Gastroesophageal sphincter (tissue), 3 donors: ENCODE data around the gene LRRC4B.

Source experiments
- EP300 ChIP-seq: sonication (generic); formaldehyde crosslinking; IDR thresholded peaks from one replicate; pipeline ENCODE4 v1.6.1; 2017; ENCODE audit warnings: antibody characterized with exemption, mild to moderate bottlenecking
- POLR2A ChIP-seq, 2 donors: fragments of 450-650 bp; IDR thresholded peaks; one replicate each; pipeline ENCODE4 v1.6.1; 2017; ENCODE audit warnings: antibody characterized with exemption in 2 of 2, mild to moderate bottlenecking in 2 of 2, moderate library complexity in 1 of 2
- POLR2AphosphoS5 ChIP-seq: sonication (generic); formaldehyde crosslinking; IDR thresholded peaks from one replicate; pipeline ENCODE4 v1.6.1; 2017; ENCODE audit warnings: antibody characterized with exemption
- TF ChIP-seq, protein P1 (sequence below), 4 experiments: fragments of 200-600 bp in 2 of 4; fragments of 450-650 bp in 2 of 4; sonication (generic) in 1 of 4; IDR thresholded peaks; one replicate each; pipeline ENCODE4 v1.5.1; 2017 to 2019; ENCODE audit warnings: antibody characterized with exemption in 4 of 4, mild to moderate bottlenecking in 2 of 4, moderate library complexity in 2 of 4

DNA sequence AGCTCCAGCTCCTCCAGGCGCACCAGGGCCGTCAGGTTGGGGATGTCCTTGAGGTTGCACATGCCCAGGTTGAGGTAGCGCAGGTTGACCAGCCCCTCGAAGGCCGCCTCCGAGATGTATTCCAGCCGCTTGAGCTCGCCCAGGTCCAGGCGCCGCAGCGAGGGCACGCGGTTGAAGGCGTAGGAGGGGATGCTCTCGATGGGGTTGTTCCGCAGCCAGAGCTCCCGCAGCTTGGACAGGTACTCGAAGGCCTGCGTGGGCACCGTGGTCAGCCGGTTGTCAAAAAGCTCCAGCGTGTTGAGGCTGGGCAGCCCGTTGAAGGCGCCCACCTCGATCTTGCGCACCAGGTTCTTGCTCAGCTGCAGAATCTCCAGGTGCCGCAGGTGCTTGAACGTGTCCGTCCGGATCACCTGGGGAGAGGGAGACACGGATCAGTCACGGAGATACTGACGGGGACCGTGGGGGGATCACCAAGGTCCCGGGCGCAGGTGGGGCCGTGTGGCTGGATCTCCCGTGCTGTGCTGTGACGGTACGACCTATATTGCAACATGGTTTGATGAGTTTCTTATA, 49.1 kb downstream of the LRRC4B start:
- TF ChIP-seq POLR2A (IDR thresholded peaks at IDR 0.05), result no peak
- TF ChIP-seq, protein P1, sequence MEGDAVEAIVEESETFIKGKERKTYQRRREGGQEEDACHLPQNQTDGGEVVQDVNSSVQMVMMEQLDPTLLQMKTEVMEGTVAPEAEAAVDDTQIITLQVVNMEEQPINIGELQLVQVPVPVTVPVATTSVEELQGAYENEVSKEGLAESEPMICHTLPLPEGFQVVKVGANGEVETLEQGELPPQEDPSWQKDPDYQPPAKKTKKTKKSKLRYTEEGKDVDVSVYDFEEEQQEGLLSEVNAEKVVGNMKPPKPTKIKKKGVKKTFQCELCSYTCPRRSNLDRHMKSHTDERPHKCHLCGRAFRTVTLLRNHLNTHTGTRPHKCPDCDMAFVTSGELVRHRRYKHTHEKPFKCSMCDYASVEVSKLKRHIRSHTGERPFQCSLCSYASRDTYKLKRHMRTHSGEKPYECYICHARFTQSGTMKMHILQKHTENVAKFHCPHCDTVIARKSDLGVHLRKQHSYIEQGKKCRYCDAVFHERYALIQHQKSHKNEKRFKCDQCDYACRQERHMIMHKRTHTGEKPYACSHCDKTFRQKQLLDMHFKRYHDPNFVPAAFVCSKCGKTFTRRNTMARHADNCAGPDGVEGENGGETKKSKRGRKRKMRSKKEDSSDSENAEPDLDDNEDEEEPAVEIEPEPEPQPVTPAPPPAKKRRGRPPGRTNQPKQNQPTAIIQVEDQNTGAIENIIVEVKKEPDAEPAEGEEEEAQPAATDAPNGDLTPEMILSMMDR (IDR thresholded peaks at IDR 0.05), result no peak
- no peak for TF ChIP-seq POLR2AphosphoS5
- TF ChIP-seq EP300, result no peak
